Measurements from ENCODE around the gene SLK.

Gene SLK

DNA sequence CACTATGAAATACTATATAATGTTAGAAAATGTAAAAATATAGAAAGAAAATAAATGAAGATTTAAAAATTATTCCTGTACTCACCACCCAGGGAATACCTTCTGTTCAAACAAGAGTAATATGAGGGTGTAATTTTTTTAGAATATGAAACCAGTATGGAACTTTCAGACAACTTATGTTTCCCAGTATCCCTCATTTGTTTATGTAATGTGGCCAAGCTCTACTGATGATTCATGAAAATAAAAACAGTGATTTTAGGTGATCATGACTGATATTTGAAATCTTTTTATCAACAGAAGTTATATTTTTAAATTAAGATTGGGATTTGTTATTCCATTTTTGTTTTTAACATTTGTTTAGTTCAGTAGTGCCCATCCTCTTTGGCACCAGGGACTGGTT is 18.8 kb downstream of the SLK start:
- DNase-seq (ENCODE audit: insufficient read length, low spot score) (no peak), FAIRE-seq (no peak)

DNA sequence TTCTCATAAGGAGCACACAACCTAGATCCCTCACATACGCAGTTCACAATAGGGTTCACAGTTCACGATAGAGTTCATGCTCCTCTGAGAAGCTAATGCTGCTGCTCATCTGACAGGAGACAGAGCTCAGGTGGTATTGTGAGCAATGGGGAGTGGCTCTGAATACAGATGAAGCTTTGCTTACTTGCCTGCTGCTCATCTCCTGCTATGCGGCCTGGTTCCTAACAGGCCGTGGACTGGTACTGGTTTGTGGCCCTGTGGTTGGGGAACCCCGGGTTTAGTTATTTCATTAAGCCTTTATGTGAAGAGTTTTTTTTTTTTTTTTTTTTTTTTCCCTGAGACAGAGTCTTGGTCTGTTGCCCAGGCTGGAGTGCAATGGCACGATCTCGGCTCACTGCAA is 19.4 kb downstream of the SLK start:
- no peak for DNase-seq (ENCODE audit: insufficient read length, low spot score)
- FAIRE-seq = no peak

DNA sequence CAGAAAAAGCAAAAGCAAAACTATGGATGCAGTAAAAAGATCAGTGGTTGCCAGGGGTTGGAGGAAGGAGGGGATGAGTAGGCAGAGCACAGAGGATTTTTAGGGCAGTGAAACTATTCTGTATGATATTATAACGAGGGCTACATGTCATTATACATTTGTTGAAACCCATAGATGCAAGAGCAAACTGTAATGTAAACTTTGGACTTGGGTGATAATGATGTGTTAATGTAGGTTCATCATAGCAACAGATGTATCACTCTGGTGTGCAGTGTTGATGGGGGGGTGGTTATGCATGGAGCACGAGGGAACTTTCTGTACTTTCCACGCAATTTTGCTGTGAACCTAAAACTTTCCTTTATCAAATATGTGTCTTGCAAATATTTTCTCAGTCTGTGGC is 23.2 kb downstream of the SLK start:
- DNase-seq (ENCODE audit: insufficient read length, low spot score) = no peak
- peak; percentile 63 for FAIRE-seq

DNA sequence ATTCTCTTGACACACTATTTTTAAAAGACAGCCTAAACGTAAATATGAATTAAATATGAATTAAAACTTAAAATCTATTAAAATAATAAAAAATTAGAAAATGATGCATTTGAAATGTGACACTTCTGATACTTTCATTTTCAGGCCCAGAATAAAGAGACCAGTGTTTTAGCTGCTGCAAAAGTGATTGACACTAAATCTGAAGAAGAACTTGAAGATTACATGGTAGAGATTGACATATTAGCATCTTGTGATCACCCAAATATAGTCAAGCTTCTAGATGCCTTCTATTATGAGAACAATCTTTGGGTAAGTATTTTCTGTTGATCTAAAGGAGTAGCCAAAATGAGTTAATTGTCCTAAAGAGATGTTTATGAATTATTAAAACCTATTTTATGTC is 23.6 kb downstream of the SLK start:
- FAIRE-seq = no peak
- no peak for DNase-seq (ENCODE audit: insufficient read length, low spot score)

DNA sequence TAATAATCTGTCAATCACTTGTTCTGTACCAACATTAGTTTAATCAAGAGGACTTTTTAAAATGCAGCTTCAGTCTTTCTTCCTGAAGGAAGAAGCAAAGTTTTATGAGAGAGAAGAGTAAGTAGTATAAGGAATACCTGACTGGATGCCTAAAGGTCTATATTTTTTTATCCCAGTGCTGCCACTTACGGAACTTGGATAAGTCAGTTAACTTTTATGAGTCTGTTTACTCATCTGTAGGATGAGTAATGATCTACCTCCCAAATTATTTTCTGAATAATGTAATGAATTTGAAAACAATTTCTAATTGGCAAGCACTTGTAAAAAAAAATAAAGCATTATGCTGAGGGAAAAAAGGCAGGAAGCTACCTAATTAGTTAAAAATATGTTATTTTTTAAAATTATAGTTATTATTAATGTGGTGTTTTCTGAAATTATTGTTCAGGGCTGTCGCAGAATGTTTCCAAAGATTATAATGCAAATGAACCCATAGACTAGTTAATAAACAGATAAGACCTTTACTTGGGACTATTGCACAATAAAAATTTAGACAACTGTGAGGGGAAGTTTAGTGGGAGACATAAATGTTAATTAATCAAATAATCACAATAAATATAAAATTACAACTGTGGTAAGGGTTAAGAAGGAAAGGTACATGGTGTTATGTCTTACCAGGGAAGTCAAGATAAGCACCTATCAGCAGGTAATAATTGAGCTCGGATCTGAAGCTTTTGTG is 24.6 kb downstream of the SLK start:
- FAIRE-seq (no peak), DNase-seq (ENCODE audit: insufficient read length, low spot score) (no peak)

DNA sequence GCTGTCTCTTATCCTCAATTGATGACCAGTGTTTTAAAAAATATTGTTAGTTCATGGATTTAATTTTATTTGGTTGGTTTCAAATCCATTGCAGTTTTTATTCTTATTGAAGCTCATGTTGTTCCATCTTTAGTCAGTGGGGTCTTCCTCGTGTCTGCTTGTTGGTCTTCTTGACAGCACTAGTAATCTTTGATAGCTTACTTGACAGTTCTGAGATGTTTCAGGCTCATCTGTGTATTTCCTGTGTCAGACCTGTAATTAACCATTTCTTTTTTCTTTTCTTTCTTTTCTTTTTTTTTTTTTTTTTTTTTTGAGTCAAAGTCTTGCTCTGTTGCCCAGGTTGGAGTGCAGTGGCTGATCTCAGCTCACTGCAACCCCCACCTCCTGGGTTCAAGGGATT is 28.2 kb downstream of the SLK start:
- DNase-seq (ENCODE audit: insufficient read length, low spot score) (no peak), FAIRE-seq (no peak)

DNA sequence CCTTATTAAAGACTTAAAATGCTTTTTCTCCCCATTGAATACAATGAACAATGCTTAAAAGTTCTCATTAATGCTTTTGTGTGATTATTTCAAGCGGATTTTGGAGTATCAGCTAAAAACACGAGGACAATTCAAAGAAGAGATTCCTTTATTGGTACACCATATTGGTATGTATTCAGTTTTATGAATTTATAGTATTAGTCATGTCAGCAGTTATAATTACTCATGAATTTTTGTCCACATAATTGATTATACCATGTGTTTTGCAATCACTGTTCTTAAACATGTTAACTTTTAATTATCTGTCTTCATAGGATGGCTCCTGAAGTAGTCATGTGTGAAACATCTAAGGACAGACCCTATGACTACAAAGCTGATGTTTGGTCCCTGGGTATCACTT is 31.9 kb downstream of the SLK start:
- DNase-seq (ENCODE audit: insufficient read length, low spot score) = no peak

DNA sequence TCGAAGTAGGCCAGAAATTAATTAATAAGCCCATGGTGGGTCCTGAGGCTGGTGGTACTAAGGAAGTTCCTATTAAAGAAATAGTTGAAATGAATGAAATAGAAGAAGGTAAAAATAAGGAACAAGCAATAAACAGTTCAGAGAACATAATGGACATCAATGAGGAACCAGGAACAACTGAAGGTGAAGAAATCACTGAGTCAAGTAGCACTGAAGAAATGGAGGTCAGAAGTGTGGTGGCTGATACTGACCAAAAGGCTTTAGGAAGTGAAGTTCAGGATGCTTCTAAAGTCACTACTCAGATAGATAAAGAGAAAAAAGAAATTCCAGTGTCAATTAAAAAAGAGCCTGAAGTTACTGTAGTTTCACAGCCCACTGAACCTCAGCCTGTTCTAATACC is 36.0 kb downstream of the SLK start:
- FAIRE-seq = no peak

More for the DNA sequence above, 31.9 kb downstream of the SLK start:
- FAIRE-seq = no peak

DNA sequence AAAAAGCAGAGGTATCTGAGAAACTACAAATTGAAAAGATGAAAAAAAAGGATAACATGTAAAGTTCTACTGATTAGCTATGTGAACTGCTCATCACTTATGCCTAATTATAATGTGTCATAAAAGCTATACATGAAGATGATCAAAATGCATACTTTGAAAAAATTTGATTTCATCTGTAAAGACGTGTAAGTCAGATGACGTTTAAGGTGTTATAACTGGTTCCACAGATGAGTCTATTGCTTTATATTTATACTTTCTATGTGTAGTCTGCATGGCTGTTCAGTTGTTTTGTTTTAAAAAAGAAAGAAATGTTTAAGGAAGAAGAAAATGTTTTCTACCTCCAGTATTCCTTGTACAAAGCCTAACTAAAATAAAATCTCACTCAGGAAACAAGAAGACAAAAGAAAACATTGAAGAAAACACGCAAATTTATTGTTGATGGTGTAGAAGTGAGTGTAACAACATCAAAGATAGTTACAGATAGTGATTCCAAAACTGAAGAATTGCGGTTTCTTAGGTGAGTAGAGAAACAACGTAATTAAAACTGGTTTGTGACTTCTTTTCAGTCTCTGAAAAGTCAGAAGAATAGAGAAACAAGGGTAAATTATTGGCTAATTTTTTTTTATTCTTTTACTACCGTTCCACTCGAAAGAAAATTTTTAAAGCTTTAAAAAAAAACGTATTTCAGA is 38.4 kb downstream of the SLK start:
- FAIRE-seq (no peak), DNase-seq (ENCODE audit: insufficient read length, low spot score) (no peak)

More for the DNA sequence above, 36.0 kb downstream of the SLK start:
- DNase-seq (ENCODE audit: insufficient read length, low spot score) = no peak

DNA sequence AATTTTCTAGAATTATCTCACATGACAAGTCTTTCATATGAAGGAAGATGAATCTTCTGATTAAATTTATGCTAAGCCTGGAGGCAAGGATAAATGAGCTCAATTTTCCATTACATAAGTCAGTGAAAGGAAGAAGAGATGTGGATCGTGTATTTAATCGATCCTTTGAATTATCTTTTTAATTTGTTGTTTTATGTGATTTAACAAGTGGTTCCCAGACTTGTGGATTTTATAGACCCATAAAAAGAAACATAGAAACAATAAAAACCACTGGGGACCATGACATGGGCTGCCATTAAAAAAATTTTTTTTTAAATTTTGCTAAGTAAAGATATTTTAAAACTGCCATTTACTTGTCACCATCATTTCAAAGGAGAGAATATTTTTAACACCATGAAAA is 45.0 kb downstream of the SLK start:
- FAIRE-seq (no peak), DNase-seq (ENCODE audit: insufficient read length, low spot score) (no peak)

DNA sequence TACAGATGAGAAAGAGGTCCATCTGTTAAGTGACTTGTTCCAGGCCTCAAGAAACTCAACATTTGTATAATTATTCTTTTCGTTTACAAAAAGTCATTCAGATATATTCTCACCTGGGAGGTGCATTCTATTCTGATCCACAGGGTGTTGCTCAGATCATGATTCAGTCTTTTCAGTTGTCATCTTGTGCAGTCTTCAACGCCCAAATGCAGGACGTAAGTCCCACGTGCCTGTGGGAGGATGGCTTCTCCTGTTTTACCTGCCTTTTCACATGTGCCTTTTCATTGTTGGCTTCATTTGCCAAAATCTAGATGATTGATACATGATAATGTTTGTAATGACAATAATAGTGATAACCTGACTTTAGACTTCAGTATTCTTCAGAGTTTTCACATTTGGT is 46.5 kb downstream of the SLK start:
- no peak for DNase-seq (ENCODE audit: insufficient read length, low spot score)
- no peak for FAIRE-seq

DNA sequence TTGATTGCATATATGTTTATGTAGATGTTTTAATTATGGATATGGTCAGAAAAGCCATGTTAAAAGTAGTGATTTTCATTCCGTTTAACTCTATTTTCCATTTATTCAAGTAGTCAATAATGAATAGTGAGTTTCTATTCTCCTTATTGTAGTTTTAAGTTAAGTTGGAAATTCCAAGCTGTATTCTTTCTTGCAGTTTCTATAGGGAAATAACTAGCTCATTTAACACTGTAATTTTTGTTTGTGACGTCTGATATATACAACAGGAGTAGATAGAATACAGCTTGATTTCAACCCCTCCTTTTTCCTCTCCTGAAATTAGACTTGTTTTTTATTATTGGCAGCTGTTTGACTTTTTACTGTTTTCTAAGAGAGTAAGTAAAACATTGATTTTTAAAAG is 47.2 kb downstream of the SLK start:
- no peak for FAIRE-seq
- no peak for DNase-seq (ENCODE audit: insufficient read length, low spot score)

DNA sequence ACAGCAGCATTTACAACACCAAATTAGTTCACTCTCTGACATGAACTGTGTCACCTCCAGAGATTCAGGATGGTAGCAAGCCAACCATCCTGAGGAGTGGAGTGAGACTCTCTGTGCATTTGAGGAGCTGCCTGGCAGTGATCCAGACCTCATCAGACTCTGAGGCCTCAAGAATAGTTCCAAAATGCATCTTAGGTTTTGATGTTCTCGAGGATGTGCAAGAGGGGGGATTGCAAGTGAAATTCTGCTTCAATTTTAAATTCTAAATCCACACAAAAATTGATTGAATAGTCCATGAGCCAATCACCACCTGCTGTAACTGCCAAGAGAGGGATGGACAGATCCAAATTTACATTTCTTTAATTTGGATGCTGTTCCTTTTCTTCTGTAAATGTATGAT is 49.7 kb downstream of the SLK start:
- no peak for DNase-seq (ENCODE audit: insufficient read length, low spot score)
- no peak for FAIRE-seq

DNA sequence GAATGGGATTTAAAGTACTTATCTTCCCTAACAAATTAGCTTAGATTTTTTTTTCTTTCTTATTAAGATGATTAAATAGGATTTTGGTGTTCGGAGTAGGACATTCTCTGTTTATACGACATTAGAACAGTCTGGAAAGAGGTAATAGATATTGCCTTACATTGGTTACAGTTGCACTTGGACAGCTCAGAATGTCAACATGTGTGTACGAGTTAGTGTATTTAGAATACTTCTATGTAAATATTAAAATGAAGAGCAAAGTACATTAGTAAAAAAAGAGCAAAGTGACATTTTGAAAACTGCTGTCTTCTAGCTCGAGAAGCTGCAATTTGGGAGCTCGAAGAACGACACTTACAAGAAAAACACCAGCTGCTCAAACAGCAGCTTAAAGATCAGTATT is 51.5 kb downstream of the SLK start:
- no peak for FAIRE-seq
- no peak for DNase-seq (ENCODE audit: insufficient read length, low spot score)

DNA sequence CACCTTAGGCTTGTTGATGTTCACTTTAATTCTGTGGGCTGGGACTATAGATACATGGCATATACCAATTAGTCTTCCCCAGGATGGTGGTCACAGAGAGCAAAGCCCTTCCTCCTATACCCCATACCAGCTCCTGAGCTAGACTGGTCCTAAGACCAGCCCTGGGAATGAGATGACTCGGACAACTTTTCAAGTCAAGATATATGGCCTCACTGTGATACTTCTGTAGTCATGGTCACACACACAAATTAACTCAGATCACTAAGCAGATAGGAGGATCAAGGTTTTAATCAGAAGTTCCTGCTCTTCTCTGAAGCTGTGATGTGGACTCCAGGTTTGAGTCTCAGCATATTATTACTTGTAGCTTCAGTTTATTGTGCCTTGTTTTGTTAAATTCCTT is 53.1 kb downstream of the SLK start:
- DNase-seq (ENCODE audit: insufficient read length, low spot score) = no peak
- no peak for FAIRE-seq

DNA sequence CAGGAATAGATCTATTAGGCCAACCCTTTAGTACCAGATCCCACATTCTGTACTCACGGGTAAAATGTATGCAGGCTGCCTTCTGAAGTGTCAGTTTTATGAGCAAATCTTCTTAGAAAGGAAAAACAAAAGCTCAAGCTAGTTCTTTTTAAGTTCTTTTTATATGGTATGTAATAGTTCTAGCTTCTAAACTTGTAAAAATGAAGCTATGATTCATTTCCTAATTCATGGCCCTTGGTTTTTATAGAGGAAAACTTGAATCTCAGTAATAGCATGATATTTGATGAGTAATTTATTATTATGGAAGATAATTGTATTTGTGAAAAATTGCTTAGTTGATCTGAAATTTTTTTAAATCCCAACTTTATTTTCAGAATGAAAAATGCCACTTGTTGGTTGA is 54.3 kb downstream of the SLK start:
- DNase-seq (ENCODE audit: insufficient read length, low spot score) = no peak
- no peak for FAIRE-seq

DNA sequence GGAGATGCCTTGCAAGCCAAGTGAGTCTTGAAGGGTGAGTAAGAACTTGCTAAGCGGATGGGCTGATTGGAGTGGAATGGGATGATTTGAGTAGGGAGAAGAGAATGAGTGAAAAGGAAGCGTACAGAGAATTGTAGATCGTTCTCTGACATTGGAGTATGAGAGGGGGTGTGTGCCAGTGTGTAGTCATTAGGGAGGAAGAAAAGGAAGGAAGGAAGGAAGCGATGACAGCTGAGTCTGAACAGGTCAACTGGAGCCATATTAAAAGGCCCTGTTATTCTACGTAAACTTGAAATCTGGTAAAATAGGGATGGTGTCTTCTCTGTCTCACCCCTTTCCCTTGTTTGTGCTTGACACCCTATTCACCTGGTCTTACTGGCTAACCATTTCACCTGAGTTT is 55.1 kb downstream of the SLK start:
- FAIRE-seq (no peak), DNase-seq (ENCODE audit: insufficient read length, low spot score) (no peak)

DNA sequence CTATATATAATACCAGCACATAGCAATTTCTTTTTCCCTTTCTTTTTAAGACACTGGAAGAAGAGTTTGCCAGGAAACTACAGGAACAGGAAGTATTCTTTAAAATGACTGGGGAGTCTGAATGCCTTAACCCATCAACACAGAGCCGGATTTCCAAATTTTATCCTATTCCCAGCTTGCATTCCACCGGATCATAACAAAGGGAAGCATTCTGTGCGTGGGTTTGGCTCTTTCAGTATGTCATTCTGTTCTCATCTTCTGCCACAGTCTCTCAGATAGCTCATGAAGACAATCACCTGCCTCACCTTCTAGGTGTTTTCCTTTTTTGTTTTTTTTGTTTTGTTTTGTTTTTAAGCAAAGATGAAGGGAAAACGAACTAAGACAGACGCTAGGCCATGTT is 58.6 kb downstream of the SLK start:
- DNase-seq (ENCODE audit: insufficient read length, low spot score) (no peak), FAIRE-seq (no peak)

DNA sequence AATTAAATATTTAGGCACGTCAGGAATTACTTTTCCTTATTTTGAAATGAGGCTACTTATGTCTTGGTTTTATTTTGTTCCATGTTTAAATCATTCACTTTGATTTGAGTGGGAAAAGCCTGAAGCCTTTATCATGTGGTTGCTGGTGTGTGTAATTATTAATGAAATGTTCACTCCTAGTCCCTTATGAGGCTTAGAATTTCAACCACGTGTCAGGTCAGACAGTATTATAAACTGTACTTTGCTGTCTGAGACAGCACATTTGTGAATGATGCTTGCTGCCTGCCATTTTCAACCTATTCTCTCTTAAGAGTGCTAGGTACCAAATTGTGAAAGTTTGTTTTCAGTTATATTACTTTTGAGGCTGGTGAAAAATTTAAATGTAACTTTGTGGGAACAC is 59.8 kb downstream of the SLK start:
- no peak for FAIRE-seq
- DNase-seq (ENCODE audit: insufficient read length, low spot score) = no peak

DNA sequence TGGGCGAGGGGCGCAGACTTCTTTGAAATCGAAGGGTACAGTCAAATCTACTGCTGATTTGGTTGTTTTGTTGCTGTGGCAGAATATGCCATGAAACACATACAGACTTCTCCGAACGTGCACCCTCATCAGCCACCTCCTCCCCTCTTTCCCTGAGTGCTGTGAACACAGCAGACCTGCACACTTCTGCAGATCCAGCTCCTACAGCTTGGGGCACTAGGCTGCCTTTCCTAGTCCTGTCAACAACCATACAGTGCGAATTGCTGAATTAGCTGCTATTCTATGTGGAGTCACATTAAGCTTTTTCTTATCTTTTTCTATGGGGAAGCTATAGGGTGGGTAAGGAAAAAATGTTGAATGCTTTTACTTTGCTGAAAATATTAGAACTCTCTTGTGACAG is 61.2 kb downstream of the SLK start:
- FAIRE-seq (no peak), DNase-seq (ENCODE audit: insufficient read length, low spot score) (no peak)

DNA sequence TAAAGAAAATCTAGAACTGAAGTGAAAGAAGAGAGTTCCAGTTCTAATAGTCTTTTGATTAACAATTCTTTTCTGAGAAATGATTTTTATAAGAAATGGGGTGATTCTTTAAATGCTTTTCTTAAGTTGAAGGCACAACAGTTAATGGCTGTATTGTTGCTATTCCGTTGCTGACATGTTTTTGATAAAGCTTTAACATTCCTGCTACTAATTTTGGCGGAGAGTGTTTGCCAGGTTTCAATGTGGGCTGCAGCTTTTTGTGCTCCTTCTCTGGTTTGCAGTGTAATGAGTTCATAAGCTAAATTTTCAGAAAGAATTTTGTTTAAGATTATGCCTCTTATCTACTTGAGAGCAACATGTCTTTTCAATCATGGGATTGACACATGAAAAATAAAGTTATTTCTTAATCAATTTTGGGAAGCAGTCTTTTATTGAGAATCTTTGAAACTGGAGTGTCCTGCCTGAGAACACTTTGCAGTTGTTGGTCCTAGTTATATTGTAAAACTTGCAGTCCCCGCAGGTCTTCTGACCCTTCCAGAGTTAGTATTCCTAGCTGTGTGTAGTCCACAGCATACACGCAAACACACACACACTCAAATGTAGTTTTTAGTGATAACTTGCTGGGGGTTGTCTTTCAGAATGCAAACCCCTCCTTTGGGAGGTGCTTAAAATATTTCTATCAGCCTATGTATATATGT is 62.0 kb downstream of the SLK start:
- DNase-seq (ENCODE audit: insufficient read length, low spot score) (no peak), FAIRE-seq (no peak)

DNA sequence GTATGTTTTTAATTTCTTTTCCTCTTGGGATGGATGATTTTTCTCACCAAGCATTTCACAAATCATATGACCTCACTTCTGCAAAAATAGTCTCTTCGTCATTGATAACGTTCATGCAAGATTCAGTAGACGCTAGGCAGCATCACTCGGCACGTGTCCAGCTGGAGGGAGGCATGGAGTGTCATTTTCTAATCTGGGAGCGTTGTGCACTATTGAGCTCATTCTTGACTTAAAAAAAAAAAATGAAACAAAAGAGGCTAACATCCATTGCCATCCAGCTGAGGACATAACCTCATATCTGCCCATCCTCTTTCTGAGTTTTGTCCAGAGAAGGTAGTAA is 62.6 kb downstream of the SLK start:
- DNase-seq (ENCODE audit: insufficient read length, low spot score) = no peak
- no peak for FAIRE-seq
